ENCODE data around the gene C6orf136. TPM values are rescaled to one million over a fixed set of nuclear protein-coding genes. Genes with fewer than 3 reads are reported as not detected.

C6orf136 gene
- total RNA-seq, 1 experiment from 2014 or later: 3.2 TPM

DNA sequence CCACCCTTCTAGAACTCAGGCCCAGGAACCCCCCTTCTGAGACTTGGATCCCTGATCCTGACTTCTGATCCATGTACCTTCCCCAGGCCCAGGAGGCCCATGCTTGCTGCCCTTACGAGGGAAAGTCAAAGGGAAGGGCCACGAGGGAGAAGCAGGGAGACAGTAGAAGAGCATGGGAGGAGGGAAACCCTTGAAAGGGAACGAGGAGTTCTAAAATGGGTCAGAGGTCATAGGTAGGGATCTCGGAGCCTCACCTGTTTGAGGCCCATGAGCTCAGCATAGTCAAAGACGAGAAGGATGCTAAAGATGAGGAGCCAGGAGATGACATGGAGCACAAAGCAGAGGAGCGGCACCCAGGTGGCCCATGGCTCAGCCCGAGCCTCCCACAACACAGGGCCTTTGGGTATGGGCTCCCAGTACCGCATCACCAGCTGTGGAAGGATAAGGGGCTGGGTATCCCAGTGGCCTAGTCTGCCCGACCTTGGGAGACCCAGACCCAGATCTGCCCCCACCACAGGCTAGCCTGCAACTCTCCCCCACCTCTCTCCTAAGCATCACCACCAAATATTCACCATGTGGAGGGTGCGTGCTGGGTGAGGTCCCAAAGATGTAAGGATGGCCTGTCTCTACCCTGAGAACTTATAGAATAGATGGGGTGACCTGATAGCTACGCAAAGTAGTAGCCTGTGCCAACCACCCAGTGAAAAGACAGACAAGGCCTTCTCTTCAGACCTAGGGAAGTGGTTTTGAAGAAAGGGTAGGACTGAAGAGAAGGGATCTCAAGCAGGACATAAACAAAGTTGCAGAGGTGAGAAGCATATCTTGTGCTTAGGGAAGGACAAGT is 42.3 kb downstream of the C6orf136 start:
- Histone ChIP-seq H3K4me3 (no peak overlapping the region), H3K27me3 (no peaks in the 10 kb centered on the region), H3K9me3 (no peaks in the 10 kb centered on the region), H3K36me3 (peaks cover 5% of the 10 kb centered on the region)
- no peak for DNase-seq

DNA sequence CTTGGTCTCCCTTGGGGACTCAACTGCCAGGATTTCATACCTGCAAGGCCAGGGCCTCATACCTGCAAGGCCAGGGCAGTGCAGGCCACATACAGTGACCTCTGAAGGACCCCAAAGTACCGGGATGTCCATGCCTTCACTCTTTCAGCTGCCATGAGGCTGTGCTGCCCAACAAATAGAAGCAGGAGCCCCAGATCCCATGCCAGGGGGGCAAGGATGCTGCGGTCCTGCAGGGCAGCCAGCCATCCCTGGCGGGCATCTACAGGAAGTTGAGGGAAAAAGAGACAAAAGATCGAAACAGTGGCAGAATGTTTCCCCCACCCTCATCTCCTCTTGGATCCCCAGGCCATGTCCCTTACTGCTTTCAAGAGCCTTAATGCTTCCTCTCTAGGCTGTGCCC is 43.1 kb downstream of the C6orf136 start:
- peaks cover 2% of the 10 kb centered on the region for H3K36me3 ChIP-seq
- H3K27me3 ChIP-seq: no peaks in the 10 kb centered on the region
- no peak for DNase-seq
- no peaks in the 10 kb centered on the region for H3K9me3 ChIP-seq
- H3K4me3 ChIP-seq: peak overlapping the region; percentile 72

DNA sequence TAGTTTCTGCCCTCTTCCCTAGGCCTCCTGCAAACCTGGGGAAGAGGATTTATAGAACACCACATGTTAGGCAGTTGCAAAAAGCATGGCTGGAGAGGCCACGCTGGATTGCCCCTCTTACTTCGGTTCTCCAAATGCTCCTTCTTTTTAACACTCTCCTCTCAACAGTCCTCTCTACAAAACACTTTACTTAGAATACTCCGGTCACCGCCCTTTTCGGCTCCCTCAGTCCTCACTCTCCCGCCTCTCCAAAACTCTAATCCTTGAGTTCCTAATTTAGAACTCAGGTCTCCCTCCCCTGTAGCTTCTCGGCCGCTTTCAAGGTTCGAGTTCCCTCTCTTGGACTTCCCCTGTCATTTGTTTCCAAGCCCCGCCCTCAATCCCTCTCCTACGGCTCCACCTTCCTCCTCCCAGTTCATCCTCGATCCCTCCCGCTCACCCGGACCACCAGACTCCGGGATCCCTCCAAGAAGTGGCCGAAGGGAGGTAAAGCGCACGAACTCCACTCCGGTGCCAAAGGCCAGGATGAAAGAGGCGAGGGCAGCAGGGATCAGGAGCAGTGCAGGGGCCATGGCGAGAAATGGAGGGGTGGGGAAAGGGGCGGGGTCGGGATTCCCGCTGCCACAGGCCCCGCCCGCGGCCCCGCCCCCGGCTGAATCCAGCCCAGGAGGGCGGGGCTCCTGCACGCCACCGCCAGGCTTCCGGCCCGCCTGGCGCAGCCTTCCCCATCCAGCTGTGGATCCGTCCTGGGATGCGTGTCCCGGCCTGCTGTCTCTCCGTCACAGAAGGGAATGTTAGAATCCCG is 43.7 kb downstream of the C6orf136 start, which contains the start of gene NRM:
Gene NRM, minus strand, starts transcription at position 582 of the 805 bp plus-strand sequence. Its CDS starts 10 bp downstream, at position 572.
- peak; percentile 85 for DNase-seq

DNA sequence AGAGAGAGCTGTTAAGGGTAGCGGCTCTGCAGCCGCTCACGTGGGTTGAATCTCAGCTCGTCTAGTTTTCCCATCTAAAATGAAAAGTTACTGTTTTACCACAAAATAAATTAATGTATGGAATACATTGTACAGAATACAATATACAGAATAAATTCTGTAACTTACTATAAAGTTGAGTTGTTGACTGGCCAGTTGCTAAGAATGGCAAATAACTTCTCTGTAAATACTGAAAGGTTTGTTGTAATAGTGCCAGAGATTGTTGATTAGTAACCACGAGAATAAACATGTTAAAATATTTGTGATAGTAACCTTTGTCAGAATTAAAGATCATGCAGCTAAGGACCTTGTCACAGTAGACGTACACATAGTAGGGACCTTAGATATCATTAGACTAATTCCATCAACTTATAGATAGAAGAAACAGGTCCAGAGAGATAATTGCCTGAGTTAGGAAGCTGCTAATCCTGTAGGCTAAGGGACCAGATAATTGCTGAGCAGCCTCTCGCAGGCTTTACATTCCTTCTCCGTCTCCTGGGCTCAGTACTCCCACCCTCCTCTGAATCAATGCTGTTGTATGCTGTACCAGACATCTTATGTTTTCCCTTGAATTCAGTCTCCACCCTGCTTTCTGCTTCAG is 44.4 kb downstream of the C6orf136 start:
- Histone ChIP-seq H3K9me3 (no peaks in the 10 kb centered on the region), H3K36me3 (no peaks in the 10 kb centered on the region; the same call in 1 of the 2 replicates), H3K27me3 (no peaks in the 10 kb centered on the region), H3K4me3 (peak overlapping the region; percentile 72)
- no peak for DNase-seq

More for the DNA sequence above, 43.7 kb downstream of the C6orf136 start, which contains the start of gene NRM:
- peak within 1 kb of the TSS; percentile 72 for H3K4me3 ChIP-seq
- H3K27me3 ChIP-seq: no peaks in the 10 kb centered on the region
- no peaks in the 10 kb centered on the region for H3K9me3 ChIP-seq
- no peaks in the 10 kb centered on the region; the same call in none of the 2 replicates for H3K36me3 ChIP-seq

DNA sequence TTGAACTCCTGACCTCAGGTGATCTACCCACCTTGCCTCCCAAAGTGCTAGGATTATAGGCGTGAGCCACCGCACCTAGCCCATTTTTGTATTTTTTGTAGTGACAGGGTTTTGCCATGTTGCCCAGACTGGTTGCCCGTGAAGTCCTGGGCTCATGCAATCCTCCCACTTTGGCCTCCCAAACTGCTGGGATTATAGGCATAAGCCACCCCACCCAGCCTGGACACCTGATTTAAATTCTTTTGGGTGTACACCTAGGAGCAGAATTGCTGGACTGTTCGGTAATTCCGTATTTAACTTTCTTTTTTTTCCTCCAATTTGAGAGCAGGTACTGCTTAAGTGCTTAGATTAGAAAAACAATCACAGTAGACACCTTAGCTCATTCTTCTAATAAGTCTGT is 49.5 kb downstream of the C6orf136 start:
- H3K27me3 ChIP-seq: no peaks in the 10 kb centered on the region
- no peaks in the 10 kb centered on the region for H3K9me3 ChIP-seq
- DNase-seq: no peak
- H3K4me3 ChIP-seq: no peak overlapping the region
- H3K36me3 ChIP-seq: peaks cover 3% of the 10 kb centered on the region; the same call in 1 of the 2 replicates

DNA sequence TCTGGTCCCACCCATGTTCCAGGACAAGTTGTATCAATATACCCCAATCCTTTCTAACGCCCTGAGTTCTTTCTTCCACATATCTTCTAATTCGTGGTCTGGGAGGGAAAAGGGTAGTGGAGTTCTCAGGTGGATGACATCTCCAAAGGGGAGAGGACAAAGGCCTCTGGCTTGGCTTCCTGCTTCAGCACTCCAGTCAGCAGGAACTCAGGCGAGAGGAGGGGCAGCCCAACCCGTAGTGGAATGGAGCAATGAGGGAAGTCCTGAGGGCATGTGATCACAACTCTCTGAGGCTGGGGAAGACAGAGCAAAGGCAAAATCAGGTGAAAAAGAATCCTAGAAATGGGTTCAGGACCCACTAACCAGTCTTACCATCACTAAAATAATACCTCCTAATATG is 53.4 kb downstream of the C6orf136 start:
- Histone ChIP-seq H3K27me3 (no peaks in the 10 kb centered on the region), H3K9me3 (no peaks in the 10 kb centered on the region), H3K36me3 (peaks cover 3% of the 10 kb centered on the region; the same call in 1 of the 2 replicates), H3K4me3 (no peak overlapping the region)
- DNase-seq: no peak

Other genes with a start within 250 kb of the C6orf136 start
- gene HLA-E, start 157.6 kb upstream of the C6orf136 start, total RNA-seq (2014; rRNA removed; shearing (Covaris generic); ENCODE audit: low replicate concordance): 25.6 and 28.9 TPM in 2 replicates
- 27.3 and 33.6 TPM in 2 replicates for gene GNL1, start 90.6 kb upstream of the C6orf136 start, total RNA-seq (2014; rRNA removed; shearing (Covaris generic); ENCODE audit: low replicate concordance)
- gene PRR3, start 89.8 kb upstream of the C6orf136 start, total RNA-seq (2014; rRNA removed; shearing (Covaris generic); ENCODE audit: low replicate concordance): 0.64 and 1.2 TPM in 2 replicates
- 19.4 and 26.1 TPM in 2 replicates for gene ABCF1, start 75.7 kb upstream of the C6orf136 start, total RNA-seq (2014; rRNA removed; shearing (Covaris generic); ENCODE audit: low replicate concordance)
- 3.9 and 6.7 TPM in 2 replicates for gene PPP1R10, start 29.9 kb upstream of the C6orf136 start, total RNA-seq (2014; rRNA removed; shearing (Covaris generic); ENCODE audit: low replicate concordance)
- 11.9 and 29.9 TPM in 2 replicates for gene MRPS18B, start 29.3 kb upstream of the C6orf136 start, total RNA-seq (2014; rRNA removed; shearing (Covaris generic); ENCODE audit: low replicate concordance)
- 0.16 TPM in 1 of 2 replicates, not detected in the other for gene ATAT1, start 20.3 kb upstream of the C6orf136 start, total RNA-seq (2014; rRNA removed; shearing (Covaris generic); ENCODE audit: low replicate concordance)
- gene DHX16, start 25.9 kb downstream of the C6orf136 start, total RNA-seq (2014; rRNA removed; shearing (Covaris generic); ENCODE audit: low replicate concordance): 16.6 and 24.2 TPM in 2 replicates
- 31.1 and 32.0 TPM in 2 replicates for gene PPP1R18, start 39.5 kb downstream of the C6orf136 start, total RNA-seq (2014; rRNA removed; shearing (Covaris generic); ENCODE audit: low replicate concordance)
- 0.25 and 3.4 TPM in 2 replicates for gene NRM, start 43.9 kb downstream of the C6orf136 start, total RNA-seq (2014; rRNA removed; shearing (Covaris generic); ENCODE audit: low replicate concordance)
- 5.4 and 10.8 TPM in 2 replicates for gene MDC1, start 70.1 kb downstream of the C6orf136 start, total RNA-seq (2014; rRNA removed; shearing (Covaris generic); ENCODE audit: low replicate concordance)
- gene TUBB, start 73.2 kb downstream of the C6orf136 start, total RNA-seq (2014; rRNA removed; shearing (Covaris generic); ENCODE audit: low replicate concordance): 241 and 386 TPM in 2 replicates
- gene FLOT1, start 95.6 kb downstream of the C6orf136 start, total RNA-seq (2014; rRNA removed; shearing (Covaris generic); ENCODE audit: low replicate concordance): 111 and 137 TPM in 2 replicates
- 53.6 and 54.6 TPM in 2 replicates for gene IER3, start 97.4 kb downstream of the C6orf136 start, total RNA-seq (2014; rRNA removed; shearing (Covaris generic); ENCODE audit: low replicate concordance)
- 16.7 and 52.0 TPM in 2 replicates for gene DDR1, start 237.4 kb downstream of the C6orf136 start, total RNA-seq (2014; rRNA removed; shearing (Covaris generic); ENCODE audit: low replicate concordance)